PC-9 (cell line): Measurements from ENCODE around the gene AAR2. TPM values are rescaled to one million over a fixed set of nuclear protein-coding genes. Genes with fewer than 3 reads are reported as not detected.

Experiments
- BruUV-seq: library from RNA; stranded (reverse); fragments of 400-500 nt; replicated peaks from 2 replicates; lab custom pipeline; 2021; lab: Mats Ljungman, UMichigan
- CTCF ChIA-PET: fragments of 300-600 bp; sonication (Branson Sonifier 250); formaldehyde crosslinking; loops from one replicate; lab custom pipeline; 2022; ENCODE audit warnings: antibody characterized with exemption; lab: Charles Lee
- POLR2A ChIA-PET: fragments of 300-600 bp; sonication (Branson Sonifier 250); formaldehyde crosslinking; loops from one replicate; lab custom pipeline; 2022; ENCODE audit warnings: antibody characterized with exemption; ENCODE audit not compliant: unreplicated experiment; lab: Charles Lee
- DNase-seq, 2 experiments: peaks; one replicate each; pipeline versions ENCODE4 v3.0.0 to v3.0.0-alpha.2; 2015 to 2022; ENCODE audit warnings: mixed read lengths in 1 of 2
- H2AFZ ChIP-seq: fragments of 200-600 bp; sonication (generic); 2 replicates; pipeline ENCODE4 v1.8.1; 2017; ENCODE audit warnings: antibody characterized with exemption
- H3F3A ChIP-seq: fragments of 200-600 bp; sonication (generic); 2 replicates; pipeline ENCODE4 v1.8.1; 2017; ENCODE audit warnings: antibody characterized with exemption, mild to moderate bottlenecking, low read depth; ENCODE audit not compliant: insufficient read depth
- H3K27ac ChIP-seq: fragments of 200-600 bp; sonication (generic); 2 replicates; pipeline ENCODE4 v1.6.1; 2016; ENCODE audit warnings: mixed run types
- H3K27me3 ChIP-seq: fragments of 200-600 bp; sonication (generic); 2 replicates; pipeline ENCODE4 v1.6.1; 2016; ENCODE audit warnings: low read depth, mixed run types; ENCODE audit not compliant: insufficient read depth
- H3K36me3 ChIP-seq: fragments of 200-600 bp; sonication (generic); 2 replicates; pipeline ENCODE4 v1.6.1; 2016; ENCODE audit warnings: low read depth, mixed run types
- H3K4me1 ChIP-seq: fragments of 200-600 bp; sonication (generic); replicated peaks from 2 replicates; pipeline ENCODE4 v1.6.1; 2016; ENCODE audit warnings: mixed run types; ENCODE audit not compliant: insufficient read depth
- H3K4me2 ChIP-seq: fragments of 200-600 bp; sonication (generic); 2 replicates; pipeline ENCODE4 v1.6.1; 2017; ENCODE audit warnings: mixed run types
- H3K4me3 ChIP-seq: fragments of 200-600 bp; sonication (generic); 2 replicates; pipeline ENCODE4 v1.6.1; 2016; ENCODE audit warnings: mixed run types
- H3K79me2 ChIP-seq: fragments of 200-600 bp; sonication (generic); 2 replicates; pipeline ENCODE4 v1.6.1; 2017; ENCODE audit warnings: low read depth, mixed run types
- H3K9me2 ChIP-seq: fragments of 200-600 bp; sonication (generic); 2 replicates; pipeline ENCODE4 v1.8.1; 2017; ENCODE audit warnings: mild to moderate bottlenecking; ENCODE audit not compliant: insufficient read depth
- H3K9me3 ChIP-seq: fragments of 200-600 bp; sonication (generic); 2 replicates; pipeline ENCODE4 v1.8.1; 2016; ENCODE audit warnings: low read depth; ENCODE audit not compliant: insufficient read depth
- H4K20me1 ChIP-seq: fragments of 200-600 bp; sonication (generic); 2 replicates; pipeline ENCODE4 v1.8.1; 2017; ENCODE audit not compliant: insufficient read depth
- CTCF ChIP-seq: fragments of 200-600 bp; sonication (generic); conservative IDR thresholded peaks from 2 replicates; pipeline ENCODE4 v1.6.1; 2017; ENCODE audit warnings: mixed run types, antibody characterized with exemption, mild to moderate bottlenecking, moderate library complexity
- EZH2 ChIP-seq: fragments of 200-600 bp; sonication (generic); IDR thresholded peaks from 2 replicates; pipeline ENCODE4 v1.8.0; 2017; ENCODE audit warnings: antibody characterized with exemption, low read depth
- intact Hi-C: fragments of 100-400 bp; cut with micrococcal nuclease; formaldehyde crosslinking; loops from one replicate; pipeline ENCODE4 v1.10.0; 2022; ENCODE audit not compliant: unreplicated experiment
- total RNA-seq: library from RNA; stranded (reverse); gene quantifications from 2 replicates; pipeline ENCODE4 v1.2.3, GENCODE V29; 2021

The AAR2 gene
- total RNA-seq, 1 experiment from 2014 or later: 25.7 TPM

DNA sequence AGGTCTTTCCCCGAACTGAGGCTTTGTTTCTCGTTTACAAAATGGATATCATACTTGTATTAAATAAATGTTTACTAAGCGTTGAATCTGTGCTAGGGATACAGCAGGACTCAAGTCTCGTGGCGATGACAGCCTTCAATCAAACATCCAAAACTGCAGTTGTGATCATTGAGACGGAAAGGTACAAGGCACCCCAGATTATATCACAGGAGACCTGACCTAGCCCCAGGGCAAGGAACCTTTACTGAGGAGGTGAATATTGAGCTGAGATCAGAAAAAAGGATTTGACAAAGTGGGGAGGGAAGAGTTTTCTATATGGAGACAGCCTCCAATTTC lies 476 bp downstream of the AAR2 start:
- Histone ChIP-seq H3K4me3 (peak overlapping the region; percentile 96), H3K27ac (peak overlapping the region; percentile 46), H4K20me1 (peaks cover 10% of the 10 kb centered on the region), H3K4me1 (peaks cover 16% of the 10 kb centered on the region), H3K4me2 (peak overlapping the region; percentile 96), H3F3A (0 out of 2 replicates have a peak, but pooled peaks cover 4% of the 10 kb centered on the region), H3K9me2 (no peaks in the 10 kb centered on the region), H3K36me3 (no peaks in the 10 kb centered on the region), H3K9me3 (no peaks in the 10 kb centered on the region), H3K27me3 (no peaks in the 10 kb centered on the region), H3K79me2 (peaks cover 49% of the 10 kb centered on the region), H2AFZ (peak overlapping the region; percentile 100)
- ChIA-PET CTCF (interaction anchor here (0.7 kb wide), 1 partner anchor 121 kb away, joined by 4 read pairs; no protein-coding TSS in a partner anchor), POLR2A (no interaction called here)
- BruUV-seq: no TSS peak
- TF ChIP-seq CTCF (no peak), EZH2 (no peak)
- DNase-seq: no peak
- intact Hi-C loops: no loop called here

- Histone ChIP-seq H3K4me3 (peak overlapping the region; percentile 96), H3K27ac (no peak overlapping the region), H3K27me3 (no peaks in the 10 kb centered on the region), H3K4me1 (peaks cover 16% of the 10 kb centered on the region), H3K9me3 (no peaks in the 10 kb centered on the region), H3K79me2 (peaks cover 50% of the 10 kb centered on the region), H3K36me3 (no peaks in the 10 kb centered on the region), H3K9me2 (no peaks in the 10 kb centered on the region), H2AFZ (no peak overlapping the region), H4K20me1 (peaks cover 10% of the 10 kb centered on the region), H3F3A (0 out of 2 replicates have a peak, but pooled peaks cover 4% of the 10 kb centered on the region), H3K4me2 (peak overlapping the region; percentile 96)
- BruUV-seq: no TSS peak
- TF ChIP-seq EZH2: no peak
- TF ChIP-seq CTCF: no peak
- intact Hi-C loops: no loop called here
- ChIA-PET CTCF (no interaction called here), POLR2A (interaction anchor here (0.7 kb wide), 1 partner anchor 30 kb away, joined by 3 read pairs; no protein-coding TSS in a partner anchor)
- DNase-seq: no peak
These were observed 1.2 kb downstream of the AAR2 start for GRCh38 chr20:36237477-36237876.

DNA sequence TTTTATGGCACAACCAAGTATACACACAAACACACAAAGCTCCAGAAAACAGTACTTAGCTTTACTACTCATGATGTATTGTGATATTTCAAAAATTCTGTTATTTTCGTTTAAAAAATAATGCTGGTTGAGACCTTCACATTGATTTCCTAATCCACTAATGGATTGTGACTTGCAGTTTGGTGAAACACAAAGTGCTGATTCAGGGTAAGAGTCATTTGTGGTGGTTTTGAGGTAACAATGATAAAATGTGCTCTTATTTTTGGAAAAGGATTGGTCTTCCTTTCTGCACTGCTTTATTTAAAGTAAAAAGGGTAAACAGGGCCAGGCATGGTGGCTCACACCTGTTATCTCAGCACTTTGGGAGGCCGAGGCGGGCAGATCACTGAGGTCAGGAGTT lies 1.9 kb downstream of the AAR2 start:
- CTCF ChIA-PET: no interaction called here
- BruUV-seq: no TSS peak
- H3K4me1 ChIP-seq: peaks cover 16% of the 10 kb centered on the region
- DNase-seq: no peak
- 0 out of 2 replicates have a peak, but pooled peaks cover 1% of the 10 kb centered on the region for H3K36me3 ChIP-seq
- H3K9me3 ChIP-seq: no peaks in the 10 kb centered on the region
- no peak for TF ChIP-seq EZH2
- TF ChIP-seq CTCF: no peak
- H3K79me2 ChIP-seq: peaks cover 50% of the 10 kb centered on the region
- intact Hi-C loops: no loop called here
- H3K27me3 ChIP-seq: no peaks in the 10 kb centered on the region
- POLR2A ChIA-PET: no interaction called here
- no peaks in the 10 kb centered on the region for H3K9me2 ChIP-seq
- 0 out of 2 replicates have a peak, but pooled peaks cover 4% of the 10 kb centered on the region for H3F3A ChIP-seq
- H2AFZ ChIP-seq: no peak overlapping the region
- H3K4me2 ChIP-seq: peak overlapping the region; percentile 4
- no peak overlapping the region; the same call in 1 of the 2 replicates for H3K4me3 ChIP-seq
- no peak overlapping the region for H3K27ac ChIP-seq
- H4K20me1 ChIP-seq: peaks cover 11% of the 10 kb centered on the region
